GM21576 (cell line): ENCODE results near the gene MCUR1.
"Not testable (repeated sequence)": the region's sequence is repeated elsewhere in the genome, so short reads cannot be mapped to it uniquely, and the experiment has no call there.

Experiments used
- ATAC-seq: cut with Tn5 transposase; IDR thresholded peaks from one replicate; pipeline ENCODE4 v1.9.1; 2021; ENCODE audit warnings: mild to moderate bottlenecking, moderate library complexity; ENCODE audit not compliant: unreplicated experiment

MCUR1 gene

GRCh38 chr6:13829419-13829818, 15.1 kb upstream of the MCUR1 start:
- ATAC-seq = not testable (repeated sequence)

GRCh38 chr6:13828656-13829301, 14.4 kb upstream of the MCUR1 start:
- not testable (repeated sequence) for ATAC-seq

- ATAC-seq = no peak
Measured at GRCh38 chr6:13827032-13827431, 12.7 kb upstream of the MCUR1 start.

GRCh38 chr6:13825871-13826270, 11.5 kb upstream of the MCUR1 start:
- ATAC-seq = no peak

- no peak for ATAC-seq
Measured at GRCh38 chr6:13818341-13818740, 4.0 kb upstream of the MCUR1 start.

- ATAC-seq = no peak
Measured at GRCh38 chr6:13814938-13815575, 700 bp upstream of the MCUR1 start.

- peak; percentile 20 for ATAC-seq
Measured at GRCh38 chr6:13813621-13814175, 659 bp downstream of the MCUR1 start.

- no peak for ATAC-seq
Measured at GRCh38 chr6:13813026-13813425, 1.3 kb downstream of the MCUR1 start.

- ATAC-seq = no peak
Measured at GRCh38 chr6:13812359-13812642, 2.1 kb downstream of the MCUR1 start.

- no peak for ATAC-seq
Measured at GRCh38 chr6:13811627-13812358, 2.6 kb downstream of the MCUR1 start.

- no peak for ATAC-seq
Measured at GRCh38 chr6:13810688-13811446, 3.5 kb downstream of the MCUR1 start.

- ATAC-seq = no peak
Measured at GRCh38 chr6:13808801-13809200, 5.6 kb downstream of the MCUR1 start.

- no peak for ATAC-seq
Measured at GRCh38 chr6:13807696-13808095, 6.7 kb downstream of the MCUR1 start.

GRCh38 chr6:13803581-13803980, 10.8 kb downstream of the MCUR1 start:
- ATAC-seq = no peak

GRCh38 chr6:13800615-13801014, 13.7 kb downstream of the MCUR1 start:
- no peak for ATAC-seq

- no peak for ATAC-seq
Measured at GRCh38 chr6:13796781-13797180, 17.6 kb downstream of the MCUR1 start.

GRCh38 chr6:13795041-13795750, 19.2 kb downstream of the MCUR1 start:
- peak; percentile 89 for ATAC-seq

- ATAC-seq = no peak
Measured at GRCh38 chr6:13794184-13794583, 20.2 kb downstream of the MCUR1 start.

- ATAC-seq = no peak
Measured at GRCh38 chr6:13789746-13790145, 24.6 kb downstream of the MCUR1 start.

GRCh38 chr6:13788820-13789219, 25.5 kb downstream of the MCUR1 start:
- ATAC-seq = no peak

- no peak for ATAC-seq
Measured at GRCh38 chr6:13787137-13787536, 27.2 kb downstream of the MCUR1 start.
